DMS153 (cell line): ENCODE results near the gene GRAMD1B.

ENCODE experiments used
- DNase-seq: peaks from one replicate; lab custom pipeline; 2025; lab: John Stamatoyannopoulos, UW

The GRAMD1B gene

DNA sequence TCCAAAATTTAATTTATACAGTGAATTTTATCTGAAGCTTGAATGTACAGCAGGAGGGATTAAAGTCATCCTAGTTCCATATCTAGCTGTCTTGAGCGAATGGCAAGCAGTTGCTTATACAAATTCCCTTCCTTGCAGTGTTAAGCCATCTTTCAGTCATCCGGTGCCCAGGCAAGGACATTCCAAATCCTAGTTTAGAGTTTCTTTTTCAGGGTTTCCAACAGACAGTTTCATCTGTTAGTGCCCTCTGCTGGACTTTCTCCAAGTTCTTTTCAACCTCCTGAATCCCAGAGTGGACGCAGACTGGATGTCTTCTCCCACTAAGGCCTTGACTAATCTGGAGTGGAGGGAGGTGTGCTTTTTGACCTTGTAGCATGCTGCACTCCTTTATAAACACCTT lies 45.4 kb downstream of the GRAMD1B start:
- peak; percentile 17 for DNase-seq

DNA sequence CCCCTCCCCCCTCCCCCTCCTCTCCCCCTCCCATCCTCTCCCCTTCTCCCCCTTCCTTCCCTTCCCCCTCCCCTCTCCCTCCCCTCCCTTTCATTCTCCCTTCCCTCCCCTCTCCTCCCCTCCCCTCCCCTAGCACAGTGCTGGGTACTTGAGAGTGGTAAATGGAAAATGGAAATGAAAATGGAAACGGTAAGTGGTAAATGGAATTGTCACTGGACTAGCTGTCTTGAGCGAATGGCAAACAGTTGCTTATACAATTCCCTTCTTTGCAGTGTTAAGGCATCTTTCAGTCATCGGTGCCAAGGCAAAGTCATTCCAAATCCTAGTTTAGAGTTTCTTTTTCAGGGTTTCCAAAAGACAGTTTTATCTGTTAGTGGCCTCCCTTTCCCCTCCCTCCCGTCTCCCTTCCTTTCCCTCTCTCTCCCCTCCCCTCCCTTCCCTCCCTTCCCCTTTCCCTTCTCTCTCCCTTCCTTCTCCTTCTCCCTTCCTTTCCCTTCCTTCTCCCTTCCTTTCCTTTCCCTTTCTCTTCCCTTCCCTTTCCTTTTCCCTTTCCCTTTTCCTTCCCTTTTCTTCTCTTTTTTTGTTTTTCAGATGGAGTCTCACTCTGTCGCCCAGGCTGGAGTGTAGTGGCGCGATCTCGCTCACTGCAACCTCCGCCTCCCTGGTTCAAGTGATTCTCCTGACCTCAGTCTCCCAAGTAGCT lies 47.3 kb downstream of the GRAMD1B start:
- DNase-seq = no peak

DNA sequence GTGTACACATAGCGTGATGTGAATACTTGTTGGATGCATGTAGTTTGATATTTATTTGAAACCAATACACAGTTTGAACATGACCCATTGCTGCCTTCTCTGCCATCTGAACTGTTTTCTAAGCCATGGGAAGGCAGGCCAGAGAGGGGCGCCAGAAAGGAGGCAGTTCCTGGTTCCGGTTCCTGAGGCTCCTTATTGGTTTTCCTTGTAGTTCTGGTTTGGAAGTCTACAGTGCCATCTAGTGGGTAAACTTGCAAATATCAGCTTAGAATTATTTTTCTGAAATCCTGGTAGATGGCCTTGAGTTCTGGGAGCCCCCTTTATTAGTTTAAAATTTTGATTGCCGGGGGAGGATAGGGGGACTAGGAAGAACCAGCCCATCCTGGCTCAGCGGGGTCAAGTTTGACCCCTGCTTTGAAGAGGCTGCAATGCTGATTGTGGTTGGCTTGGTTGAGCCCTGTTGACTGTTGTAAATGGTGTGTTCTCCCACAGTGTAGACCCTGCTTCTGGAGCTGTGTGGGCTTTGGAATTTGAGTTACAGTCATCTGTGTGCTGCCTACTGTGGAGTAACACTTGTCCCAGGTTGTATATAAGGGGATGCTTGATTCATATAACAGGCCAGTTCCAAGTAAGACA lies 48.4 kb downstream of the GRAMD1B start:
- DNase-seq = peak; percentile 66

DNA sequence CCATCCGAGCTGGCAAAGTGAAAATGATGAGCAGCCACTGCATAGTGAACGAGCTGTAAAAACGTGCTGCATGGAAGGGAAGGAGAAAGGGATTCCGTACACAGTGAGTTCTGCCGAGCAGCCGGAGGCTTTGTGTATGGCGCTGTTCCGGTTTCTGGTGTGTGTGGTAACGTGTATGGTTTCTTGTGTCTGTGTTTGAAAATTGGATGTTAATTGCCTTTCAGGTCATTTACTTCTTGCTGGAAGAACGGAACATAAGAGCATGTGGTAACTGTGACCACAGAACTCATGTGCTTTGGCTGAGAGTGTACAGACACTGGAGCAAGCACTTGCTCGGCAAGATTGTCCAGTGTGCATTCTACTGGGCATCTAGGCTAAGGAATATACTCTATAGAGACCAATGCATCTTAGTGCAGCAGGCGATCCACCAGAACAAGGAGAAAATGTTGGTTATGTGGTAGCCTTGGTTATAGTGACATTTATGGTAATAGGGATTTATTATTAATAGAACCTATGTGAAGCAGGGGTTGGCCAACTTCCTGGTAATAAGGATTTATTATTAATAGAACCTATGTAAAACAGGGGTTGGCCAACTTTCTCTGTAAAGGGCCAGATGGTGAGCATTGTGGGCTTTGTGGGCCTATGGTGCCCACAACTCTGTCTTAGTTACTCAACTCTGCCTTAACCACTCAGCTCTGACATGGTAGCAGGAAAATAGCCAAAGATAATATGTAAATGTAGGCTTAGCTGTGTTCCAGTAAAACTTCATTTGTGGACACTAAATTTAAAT lies 49.2 kb downstream of the GRAMD1B start:
- no peak for DNase-seq

DNA sequence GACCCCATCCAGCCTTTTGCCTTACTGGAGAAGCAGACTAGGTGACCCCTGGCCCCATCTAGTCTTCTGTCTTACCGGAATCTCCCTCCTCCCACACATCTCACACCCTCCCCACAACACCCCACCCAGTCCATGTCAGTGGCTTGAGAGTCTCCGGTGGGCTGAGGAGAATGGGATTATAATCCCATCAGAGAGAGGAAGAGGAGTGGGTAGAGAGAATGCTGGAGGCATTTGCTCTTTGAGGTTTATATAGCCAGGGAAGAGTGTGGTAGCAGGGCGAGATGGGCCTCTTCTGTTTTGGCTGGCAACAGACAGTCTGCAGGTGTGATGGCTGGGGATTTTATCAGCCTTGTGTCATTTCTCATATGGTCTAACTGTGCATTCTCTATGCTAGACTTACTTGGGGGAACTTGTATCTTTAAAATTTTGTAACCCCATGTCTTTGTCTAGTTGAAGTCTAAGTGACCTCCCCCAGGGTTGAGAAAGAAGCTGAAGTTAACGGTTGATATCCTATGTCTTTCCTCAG lies 50.3 kb downstream of the GRAMD1B start:
- no peak for DNase-seq

DNA sequence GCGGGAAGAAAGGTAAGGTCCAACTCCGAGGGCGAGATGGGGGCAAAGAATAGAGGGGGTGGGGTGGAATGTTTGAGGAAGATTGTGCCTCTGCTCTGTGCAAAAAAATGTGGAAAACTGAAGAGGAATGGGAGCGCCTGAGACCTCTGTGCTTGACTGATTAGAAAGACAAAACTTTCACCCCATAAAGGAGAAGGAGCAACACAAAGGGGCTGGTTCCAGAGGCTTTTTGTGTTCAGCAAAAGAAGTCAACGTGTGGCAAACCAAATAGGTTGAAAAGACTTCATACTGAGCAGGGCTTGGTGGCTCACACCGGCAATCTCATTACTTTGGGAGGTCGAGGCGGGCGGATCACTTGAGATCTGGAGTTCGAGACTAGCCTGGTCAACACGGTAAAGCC lies 50.8 kb downstream of the GRAMD1B start:
- no peak for DNase-seq

DNA sequence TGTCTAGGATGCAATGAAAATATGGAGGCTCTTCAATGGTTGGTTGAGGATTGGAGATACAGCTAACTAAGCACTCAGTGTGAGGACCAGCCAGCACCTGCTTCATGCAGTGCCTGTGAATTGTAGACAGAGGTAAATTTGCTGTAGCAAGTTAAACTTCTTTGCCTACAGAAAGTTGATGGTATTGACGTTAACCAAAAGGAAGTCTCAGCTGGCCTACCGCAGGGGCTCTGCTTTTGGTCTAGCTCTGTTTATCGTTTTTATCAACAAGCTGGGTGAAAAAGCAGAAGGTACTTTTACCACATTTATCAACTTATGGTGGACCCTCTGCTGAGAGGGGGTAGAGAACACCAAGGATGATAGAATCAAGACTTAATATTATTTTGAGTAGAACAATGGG lies 51.6 kb downstream of the GRAMD1B start:
- DNase-seq = no peak

DNA sequence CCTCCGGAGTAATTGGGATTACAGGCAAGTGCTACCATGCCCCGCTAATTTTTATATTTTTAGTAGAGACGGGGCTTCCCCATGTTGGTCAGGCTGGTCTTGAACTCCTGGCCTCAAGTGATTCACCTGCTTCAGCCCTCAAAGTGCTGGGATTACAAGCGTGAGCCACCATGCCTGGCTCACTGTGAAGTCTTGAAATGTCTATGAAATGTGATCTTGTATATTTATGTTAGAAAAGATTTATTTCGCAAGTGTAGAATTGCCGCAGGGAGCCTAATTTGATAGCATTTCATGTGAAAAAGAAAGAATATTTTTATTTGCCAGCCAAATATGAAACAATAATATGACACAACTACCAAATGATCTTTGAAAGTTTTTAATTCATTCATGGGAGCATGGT lies 52.1 kb downstream of the GRAMD1B start:
- DNase-seq = no peak

DNA sequence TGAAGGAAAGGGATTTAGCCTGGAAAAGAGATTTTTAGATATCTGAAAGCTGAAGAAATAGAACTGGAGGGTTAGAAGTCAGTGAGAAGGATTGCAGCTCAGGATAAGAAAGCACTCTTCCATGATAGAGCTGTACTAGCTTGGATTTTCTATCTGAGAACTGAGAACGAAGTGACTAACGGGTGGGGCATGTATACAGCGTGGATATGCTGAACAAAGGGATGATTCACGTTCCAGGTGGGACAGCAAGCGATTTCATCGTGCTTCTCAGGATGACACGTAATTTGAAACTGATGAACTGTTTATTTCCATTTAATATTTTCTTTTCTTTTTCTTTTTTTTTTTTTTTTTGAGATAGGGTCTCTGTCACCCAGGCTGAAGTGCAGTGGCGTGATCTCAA lies 53.0 kb downstream of the GRAMD1B start:
- DNase-seq = no peak

DNA sequence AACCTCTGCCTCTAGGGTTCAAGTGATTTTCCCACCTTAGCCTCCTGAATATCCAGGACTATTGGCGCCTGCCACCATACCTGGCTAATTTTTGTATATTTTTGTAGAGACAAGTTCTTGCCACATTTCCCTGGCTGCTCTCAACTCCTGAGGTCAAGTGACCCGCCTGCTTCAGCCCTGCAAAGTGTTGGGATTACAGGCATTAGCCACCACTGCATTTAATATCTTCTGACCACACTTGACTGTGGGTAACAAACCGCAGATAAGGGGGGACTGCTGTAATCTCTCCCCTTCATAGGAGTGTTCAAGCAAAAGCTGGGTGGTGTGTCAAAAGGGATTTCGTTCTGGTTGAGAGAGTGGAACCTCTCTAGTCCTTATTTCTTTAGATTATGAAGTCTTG lies 53.4 kb downstream of the GRAMD1B start:
- DNase-seq = no peak

DNA sequence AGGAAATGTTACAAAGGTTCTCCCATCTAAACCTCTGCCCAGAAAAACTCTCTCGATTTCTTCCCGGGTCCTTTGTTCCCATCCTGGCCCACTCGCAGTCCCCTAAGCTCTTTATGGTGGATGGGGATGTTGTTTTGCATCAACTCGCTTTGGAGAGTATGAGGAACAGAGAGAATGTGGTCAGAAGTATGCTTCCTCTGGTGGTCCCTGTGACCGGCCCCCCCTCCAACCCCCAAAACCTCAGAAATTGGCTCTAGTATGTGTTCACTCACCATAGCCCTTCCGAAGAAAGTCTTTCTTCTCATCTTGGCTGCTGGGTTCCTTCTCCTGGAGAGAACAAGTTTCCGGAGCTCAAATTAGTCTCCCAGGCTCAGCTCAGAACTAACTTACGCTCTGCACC lies 54.4 kb downstream of the GRAMD1B start:
- DNase-seq = no peak

DNA sequence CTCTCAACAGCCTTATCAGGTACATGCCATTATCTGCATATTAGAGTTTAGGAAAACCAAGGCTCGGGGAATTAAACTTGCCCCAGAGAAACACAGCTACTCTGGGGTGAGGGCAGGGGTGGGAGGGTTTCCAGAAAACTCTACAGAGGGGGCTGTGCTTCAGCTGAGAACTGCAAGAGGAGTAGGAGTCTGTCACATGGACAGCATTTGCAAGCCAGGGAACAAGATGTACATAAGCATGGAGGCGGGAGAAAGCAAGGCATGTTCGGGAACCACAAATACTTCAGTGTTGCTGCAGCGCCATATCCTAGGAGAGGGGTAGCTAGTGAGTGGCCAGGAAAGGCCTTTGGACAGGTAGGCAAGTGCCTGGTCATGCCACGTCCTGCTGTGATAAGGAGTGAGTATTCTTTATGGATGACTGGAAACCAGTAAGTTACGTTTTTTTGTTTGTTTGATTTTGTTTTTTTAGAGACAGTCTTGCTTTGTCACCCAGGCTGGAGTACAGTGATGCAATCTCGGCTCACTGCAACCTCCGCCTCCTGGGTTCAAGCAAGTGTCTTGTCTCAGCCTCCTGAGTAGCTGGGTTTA lies 57.2 kb downstream of the GRAMD1B start:
- DNase-seq = no peak

DNA sequence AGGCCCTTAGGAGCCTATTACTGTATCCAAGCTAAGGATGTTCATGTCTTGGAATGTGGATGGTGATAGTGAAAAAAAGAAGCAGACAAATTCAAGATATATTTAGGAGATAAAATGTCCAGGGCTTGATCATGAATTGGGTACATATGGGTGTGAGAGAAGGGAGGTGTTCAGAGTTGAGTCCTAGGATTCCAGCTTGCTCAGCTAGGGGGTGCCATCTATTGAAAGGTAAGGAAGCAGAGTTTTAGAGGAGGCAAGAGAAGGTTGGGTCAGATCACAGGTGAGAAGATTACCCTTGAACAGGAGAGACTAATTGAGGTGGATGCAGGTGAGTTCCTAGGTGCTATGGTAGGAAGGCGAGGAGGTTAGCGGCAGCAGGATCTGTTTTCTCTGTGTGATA lies 60.5 kb downstream of the GRAMD1B start:
- no peak for DNase-seq

DNA sequence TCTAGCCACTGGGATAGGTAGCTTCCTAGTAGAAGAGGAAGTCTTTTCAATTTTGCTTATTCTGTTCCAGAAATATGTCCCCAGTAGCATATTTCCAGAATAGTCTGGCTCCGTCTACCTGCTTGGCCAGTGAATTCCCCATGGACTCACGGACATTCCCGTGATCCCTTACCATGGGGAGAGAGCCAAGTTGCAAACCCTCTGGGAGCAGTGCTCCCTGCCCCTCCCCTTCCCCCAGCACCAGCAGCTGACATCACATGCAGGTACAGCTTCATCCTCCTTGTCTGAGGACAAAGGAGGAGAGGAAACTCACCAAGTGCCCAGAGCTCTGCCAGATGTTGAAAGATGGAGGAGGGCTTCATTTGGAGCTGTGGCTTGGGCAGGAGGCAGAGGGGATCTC lies 61.2 kb downstream of the GRAMD1B start:
- no peak for DNase-seq

DNA sequence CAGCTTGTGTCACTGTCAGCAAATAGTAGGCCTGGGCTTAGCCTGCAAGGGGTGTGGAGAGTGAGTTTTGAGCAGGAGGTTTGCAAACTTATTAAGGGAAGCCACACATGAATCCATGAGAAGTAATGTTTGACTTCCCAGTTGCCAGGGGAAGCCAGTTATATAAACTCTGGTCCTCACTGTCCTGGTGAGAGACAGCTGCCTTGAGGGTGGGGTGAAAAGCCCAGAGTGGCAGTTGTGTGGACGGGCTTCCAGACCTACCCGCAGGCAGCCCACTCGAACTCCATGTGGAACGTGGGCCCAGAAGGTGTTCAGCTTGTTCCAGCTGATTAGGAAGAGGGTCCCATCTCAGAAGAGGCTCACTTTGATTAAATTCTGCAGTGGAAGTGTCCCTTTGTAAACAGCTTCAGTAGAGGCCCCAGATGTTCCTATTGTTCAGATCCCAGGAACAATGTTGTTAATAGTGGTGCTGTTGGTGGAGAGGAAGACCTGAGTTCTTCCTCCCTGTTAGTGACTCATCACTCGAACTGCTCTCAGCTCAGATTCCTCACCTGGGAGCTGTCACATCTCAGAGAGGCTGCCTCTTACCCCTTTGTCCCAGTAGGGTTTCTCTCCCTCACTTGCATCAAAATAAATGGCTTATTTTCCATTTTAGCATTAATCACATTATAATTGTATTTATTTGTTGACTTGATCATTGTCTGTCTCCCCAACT lies 63.4 kb downstream of the GRAMD1B start:
- no peak for DNase-seq

DNA sequence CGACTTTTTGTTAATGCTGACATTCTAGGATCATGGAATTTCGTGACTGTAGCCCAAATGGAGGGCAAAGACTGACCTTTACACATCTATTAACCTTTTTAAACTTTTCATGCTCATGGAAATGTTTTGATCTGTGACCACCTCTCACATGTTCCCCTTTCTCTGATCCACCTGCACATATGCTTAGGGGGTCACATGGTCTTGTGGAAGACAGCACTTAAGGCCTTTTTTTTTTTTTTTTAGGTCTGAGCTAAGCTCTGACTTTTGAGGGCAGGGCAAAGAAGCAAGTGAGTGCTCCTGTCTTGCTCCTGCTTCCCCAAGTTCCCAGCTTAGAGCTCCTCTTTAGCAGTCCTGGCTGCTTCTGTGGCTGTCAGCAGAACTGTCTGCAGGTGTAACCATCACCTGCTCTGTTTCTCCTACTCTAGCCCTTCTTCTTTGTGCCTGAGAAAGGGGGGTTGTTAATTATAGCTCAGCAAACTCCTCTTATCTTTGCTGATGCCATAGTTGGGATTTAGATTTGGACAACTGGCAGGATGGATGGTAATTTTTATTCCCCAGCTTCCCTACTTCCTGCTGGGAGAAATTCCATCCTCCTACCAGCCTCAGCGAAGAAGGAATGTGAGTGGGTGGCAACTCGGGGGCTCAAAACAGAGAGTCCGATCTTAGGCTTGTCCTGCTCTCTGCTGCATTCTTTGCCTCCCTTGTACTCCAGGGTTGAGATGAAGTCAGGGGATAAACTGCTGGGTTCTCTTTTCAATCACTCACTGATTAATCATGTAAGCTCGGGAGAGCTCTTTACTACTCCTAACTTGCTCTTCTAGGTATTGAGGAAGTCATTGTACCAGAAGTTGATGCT lies 64.4 kb downstream of the GRAMD1B start:
- no peak for DNase-seq

DNA sequence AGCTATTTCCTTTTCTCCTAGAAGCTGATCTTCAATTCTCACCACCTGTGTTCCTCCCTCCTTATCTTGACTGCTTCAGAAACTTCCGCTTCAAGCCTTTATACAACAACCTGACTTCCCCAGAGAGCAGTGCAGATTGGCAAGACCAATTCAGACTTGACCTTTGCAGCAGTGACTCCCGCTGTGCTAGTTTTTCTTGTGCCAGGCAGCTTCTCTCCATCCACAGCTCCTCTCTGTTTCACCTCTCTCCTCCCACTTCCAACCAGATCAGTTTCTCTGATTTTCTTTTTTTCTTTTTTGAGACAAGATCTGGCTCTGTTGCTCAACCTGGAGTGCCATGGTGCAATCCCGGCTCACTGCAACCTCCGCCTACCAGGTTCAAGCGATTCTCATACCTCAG lies 74.3 kb downstream of the GRAMD1B start:
- DNase-seq = no peak

DNA sequence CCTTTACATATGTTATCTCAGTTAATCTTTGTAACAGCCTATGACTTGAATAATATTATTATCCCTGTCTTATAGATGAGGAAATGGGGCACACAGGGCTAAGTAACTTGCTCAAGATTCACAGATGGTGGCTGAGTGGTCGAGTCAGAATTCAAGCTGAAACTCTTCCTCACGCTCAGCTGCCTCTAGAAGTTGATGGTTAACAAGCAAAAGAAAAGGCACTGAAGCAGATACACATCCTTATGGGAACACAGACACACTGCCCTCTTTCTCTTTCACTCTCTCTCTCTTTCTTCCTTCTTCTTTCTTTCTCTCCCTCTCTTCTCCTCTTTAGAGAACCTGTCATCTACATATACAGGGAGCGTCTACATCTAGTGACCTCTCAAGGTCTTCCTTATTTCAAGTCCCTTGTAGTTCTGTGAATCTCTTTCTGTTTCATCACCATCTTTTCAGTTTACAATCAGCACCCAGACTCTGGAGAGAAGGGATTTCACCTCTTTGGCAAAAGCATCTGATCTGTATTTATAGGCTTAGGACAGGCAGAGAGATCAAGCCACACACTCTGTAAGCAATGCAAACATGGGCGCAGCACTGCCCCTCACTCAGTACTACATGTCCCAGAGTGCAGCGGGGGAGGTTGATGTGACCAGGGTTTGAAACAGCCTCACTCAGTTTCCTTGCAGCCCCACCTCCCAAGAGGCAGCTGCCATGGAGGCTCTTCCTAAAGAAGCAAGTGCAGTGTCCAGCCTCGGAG lies 75.7 kb downstream of the GRAMD1B start:
- no peak for DNase-seq

DNA sequence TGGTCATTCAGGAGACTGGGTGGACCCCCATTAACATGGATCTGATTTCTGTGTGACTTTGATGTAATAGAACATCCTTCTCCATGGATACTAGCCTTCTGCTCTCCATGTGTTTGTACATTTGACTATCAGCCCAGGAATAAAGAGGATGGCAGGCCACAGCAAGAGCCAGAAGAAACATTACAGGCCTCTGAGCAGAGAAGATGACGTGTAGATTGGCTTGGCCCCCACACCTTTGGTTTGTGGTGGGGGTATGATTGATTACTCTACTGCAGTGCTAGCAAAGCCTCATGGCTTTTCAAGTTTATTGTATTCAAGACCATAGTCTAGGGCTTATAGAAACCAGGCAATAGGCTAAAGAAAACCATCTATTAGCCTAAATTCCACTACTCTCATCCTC lies 77.0 kb downstream of the GRAMD1B start:
- DNase-seq = no peak
